ENCODE data around the gene SPRR1A.
"Not testable (repeated sequence)": the region's sequence is repeated elsewhere in the genome, so short reads cannot be mapped to it uniquely, and the experiment has no call there.

Gene SPRR1A

GRCh38 chr1:152999818-153000217 lies 15.9 kb downstream of the SPRR1A start:
- no peak overlapping the region for H3K9ac ChIP-seq (ENCODE audit: low read length)
- TF ChIP-seq EZH2 (IDR thresholded peaks at IDR 0.05; ENCODE audit: borderline replicate concordance, low read length): no peak
- no peak for TF ChIP-seq CTCF (IDR thresholded peaks at IDR 0.05; ENCODE audit: low read length)
- H3K9me3 ChIP-seq (ENCODE audit: low read length): no peaks in the 10 kb centered on the region
- no peaks in the 10 kb centered on the region for H3K36me3 ChIP-seq (ENCODE audit: insufficient read depth, low read length)
- H3K27me3 ChIP-seq (ENCODE audit: insufficient read depth, low read length): no peaks in the 10 kb centered on the region
- H3K27ac ChIP-seq (ENCODE audit: low read depth, low read length, poor library complexity, severe bottlenecking): no peak overlapping the region
- no peaks in the 10 kb centered on the region for H3K4me1 ChIP-seq (ENCODE audit: insufficient read depth, low read length, severe bottlenecking)
- H3K9me2 ChIP-seq (ENCODE audit: low read depth, low read length): no peaks in the 10 kb centered on the region
- H4K20me1 ChIP-seq (ENCODE audit: insufficient read depth, low read length): no peaks in the 10 kb centered on the region
- no peaks in the 10 kb centered on the region for H3F3A ChIP-seq (ENCODE audit: insufficient read depth, low read length)
- no peaks in the 10 kb centered on the region for H3K79me2 ChIP-seq (ENCODE audit: insufficient read depth, low read length)
- no peak overlapping the region for H2AFZ ChIP-seq (ENCODE audit: low read length)
- H3K4me2 ChIP-seq (ENCODE audit: low read length): no peak overlapping the region
- no peak overlapping the region for H3K4me3 ChIP-seq (ENCODE audit: low read depth, low read length, poor library complexity, severe bottlenecking)

- Histone ChIP-seq H3K4me2 (ENCODE audit: low read length) (no peak overlapping the region), H3K9me2 (ENCODE audit: low read depth, low read length) (no peaks in the 10 kb centered on the region), H3K9me3 (ENCODE audit: low read length) (no peaks in the 10 kb centered on the region), H3K36me3 (ENCODE audit: insufficient read depth, low read length) (no peaks in the 10 kb centered on the region), H3K79me2 (ENCODE audit: insufficient read depth, low read length) (no peaks in the 10 kb centered on the region), H3K27me3 (ENCODE audit: insufficient read depth, low read length) (no peaks in the 10 kb centered on the region), H3F3A (ENCODE audit: insufficient read depth, low read length) (no peaks in the 10 kb centered on the region), H4K20me1 (ENCODE audit: insufficient read depth, low read length) (no peaks in the 10 kb centered on the region), H3K4me3 (ENCODE audit: low read depth, low read length, poor library complexity, severe bottlenecking) (no peak overlapping the region), H2AFZ (ENCODE audit: low read length) (no peak overlapping the region), H3K27ac (ENCODE audit: low read depth, low read length, poor library complexity, severe bottlenecking) (no peak overlapping the region), H3K9ac (ENCODE audit: low read length) (no peak overlapping the region), H3K4me1 (ENCODE audit: insufficient read depth, low read length, severe bottlenecking) (no peaks in the 10 kb centered on the region)
- TF ChIP-seq CTCF (IDR thresholded peaks at IDR 0.05; ENCODE audit: low read length): no peak
- TF ChIP-seq EZH2 (IDR thresholded peaks at IDR 0.05; ENCODE audit: borderline replicate concordance, low read length): no peak
These were observed 16.4 kb downstream of the SPRR1A start for GRCh38 chr1:153000294-153000693.

GRCh38 chr1:153001382-153001781 lies 17.5 kb downstream of the SPRR1A start, which contains the start of gene SPRR3:
TSS of gene SPRR3 (plus strand) at chr1:153001749. CDS start at chr1:153003021, 1,272 bp downstream.
- Histone ChIP-seq H3K4me2 (ENCODE audit: low read length) (no peak within 1 kb of the TSS), H3K9me3 (ENCODE audit: low read length) (no peaks in the 10 kb centered on the region), H3K79me2 (ENCODE audit: insufficient read depth, low read length) (no peaks in the 10 kb centered on the region), H3K4me1 (ENCODE audit: insufficient read depth, low read length, severe bottlenecking) (no peaks in the 10 kb centered on the region), H3K9ac (ENCODE audit: low read length) (no peak within 1 kb of the TSS), H4K20me1 (ENCODE audit: insufficient read depth, low read length) (no peaks in the 10 kb centered on the region), H3K4me3 (ENCODE audit: low read depth, low read length, poor library complexity, severe bottlenecking) (no peak within 1 kb of the TSS), H3K9me2 (ENCODE audit: low read depth, low read length) (no peaks in the 10 kb centered on the region), H2AFZ (ENCODE audit: low read length) (no peak within 1 kb of the TSS), H3F3A (ENCODE audit: insufficient read depth, low read length) (no peaks in the 10 kb centered on the region), H3K27ac (ENCODE audit: low read depth, low read length, poor library complexity, severe bottlenecking) (no peak within 1 kb of the TSS), H3K27me3 (ENCODE audit: insufficient read depth, low read length) (no peaks in the 10 kb centered on the region), H3K36me3 (ENCODE audit: insufficient read depth, low read length) (no peaks in the 10 kb centered on the region)
- no peak for TF ChIP-seq EZH2 (IDR thresholded peaks at IDR 0.05; ENCODE audit: borderline replicate concordance, low read length)
- no peak for TF ChIP-seq CTCF (IDR thresholded peaks at IDR 0.05; ENCODE audit: low read length)

- not testable (repeated sequence) for H3K9me3 ChIP-seq (ENCODE audit: low read length); H3K9ac ChIP-seq (ENCODE audit: low read length); H3K4me2 ChIP-seq (ENCODE audit: low read length); H3F3A ChIP-seq (ENCODE audit: insufficient read depth, low read length); H4K20me1 ChIP-seq (ENCODE audit: insufficient read depth, low read length); H3K27me3 ChIP-seq (ENCODE audit: insufficient read depth, low read length); H3K4me3 ChIP-seq (ENCODE audit: low read depth, low read length, poor library complexity, severe bottlenecking); H3K27ac ChIP-seq (ENCODE audit: low read depth, low read length, poor library complexity, severe bottlenecking); H3K36me3 ChIP-seq (ENCODE audit: insufficient read depth, low read length); H3K9me2 ChIP-seq (ENCODE audit: low read depth, low read length); H3K79me2 ChIP-seq (ENCODE audit: insufficient read depth, low read length); H2AFZ ChIP-seq (ENCODE audit: low read length); H3K4me1 ChIP-seq (ENCODE audit: insufficient read depth, low read length, severe bottlenecking)
These were observed 27.4 kb downstream of the SPRR1A start for GRCh38 chr1:153011235-153011758.

GRCh38 chr1:153021829-153022228 lies 37.9 kb downstream of the SPRR1A start:
- H3F3A ChIP-seq (ENCODE audit: insufficient read depth, low read length); H4K20me1 ChIP-seq (ENCODE audit: insufficient read depth, low read length); H3K9me2 ChIP-seq (ENCODE audit: low read depth, low read length); H3K4me2 ChIP-seq (ENCODE audit: low read length); H3K27me3 ChIP-seq (ENCODE audit: insufficient read depth, low read length); H3K27ac ChIP-seq (ENCODE audit: low read depth, low read length, poor library complexity, severe bottlenecking); H2AFZ ChIP-seq (ENCODE audit: low read length); H3K4me3 ChIP-seq (ENCODE audit: low read depth, low read length, poor library complexity, severe bottlenecking); H3K4me1 ChIP-seq (ENCODE audit: insufficient read depth, low read length, severe bottlenecking); H3K9ac ChIP-seq (ENCODE audit: low read length); H3K36me3 ChIP-seq (ENCODE audit: insufficient read depth, low read length); H3K79me2 ChIP-seq (ENCODE audit: insufficient read depth, low read length); H3K9me3 ChIP-seq (ENCODE audit: low read length): not testable (repeated sequence)

Measured in OCI-LY1 (cell line).